HG03095 (cell line): ENCODE data around the gene SCAF1.

Experiments used
- ATAC-seq: cut with Tn5 transposase; IDR thresholded peaks from one replicate; pipeline ENCODE4 v1.9.1; 2021; ENCODE audit warnings: moderate library complexity; ENCODE audit not compliant: unreplicated experiment

SCAF1 gene

GRCh38 chr19:49665036-49665350, 23.0 kb downstream of the SCAF1 start:
- no peak for ATAC-seq

DNA sequence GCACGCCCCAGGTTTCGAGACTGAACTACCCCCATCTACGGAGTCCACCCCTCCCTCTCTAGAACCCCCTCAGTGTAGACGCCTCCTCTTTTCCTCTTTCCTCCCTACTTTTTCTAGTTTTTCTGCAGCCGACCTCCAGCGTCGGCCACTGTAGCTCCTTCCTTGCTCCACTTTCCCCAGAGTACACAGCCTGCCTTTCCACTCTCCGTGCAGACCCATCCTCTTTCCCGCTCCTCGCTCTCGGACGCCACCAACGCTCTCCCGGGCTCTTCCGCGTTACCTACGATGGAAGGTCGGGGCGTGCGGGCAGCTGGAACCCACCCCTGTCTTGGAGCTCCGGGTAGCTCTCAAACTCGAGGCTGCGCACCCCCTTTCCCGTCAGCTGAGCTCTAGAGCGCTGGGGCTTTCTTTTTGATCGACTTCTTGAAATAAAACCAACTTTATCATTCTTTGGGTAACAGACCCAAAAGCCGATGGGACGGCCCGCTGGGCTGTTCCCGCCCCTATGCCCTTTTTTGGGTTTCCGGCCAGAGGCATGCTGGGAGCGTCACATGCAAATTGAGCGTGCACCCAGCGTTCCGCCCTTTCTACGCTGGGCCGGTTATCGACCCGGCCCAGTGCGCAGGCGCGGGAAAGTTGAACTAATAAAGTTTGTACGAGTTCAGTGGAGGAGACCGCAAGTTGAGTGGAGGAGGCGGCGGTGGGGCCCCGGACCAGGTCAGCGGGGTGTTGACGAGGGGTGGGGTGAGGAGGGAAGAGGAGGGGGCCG, 23.5 kb downstream of the SCAF1 start, which contains the start of the genes BCL2L12 and IRF3:
Gene BCL2L12 (plus strand): TSS at position 583 of the 769 bp plus-strand sequence. CDS start 760 bp downstream, outside the sequence.
Gene IRF3 (minus strand): TSS at position 507 of the 769 bp plus-strand sequence. CDS start 1,019 bp downstream, outside the sequence.
- ATAC-seq: peak; percentile 75

DNA sequence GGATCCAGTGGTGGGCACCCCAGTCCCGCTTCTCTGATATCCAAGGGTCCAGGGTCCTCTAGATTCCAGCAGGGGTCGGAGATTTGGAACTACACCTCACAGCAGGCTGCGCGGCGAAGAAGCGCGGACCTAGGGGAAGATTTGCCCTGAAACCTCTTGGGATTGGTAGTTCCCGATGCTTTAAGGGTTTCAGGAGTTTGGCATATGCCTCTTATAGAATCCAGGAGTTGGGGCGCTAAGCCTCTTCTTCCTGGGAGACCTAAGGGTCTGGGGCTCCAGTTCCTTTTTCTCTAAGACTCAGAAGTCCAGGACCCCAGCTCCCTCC, 24.1 kb downstream of the SCAF1 start:
- no peak for ATAC-seq

DNA sequence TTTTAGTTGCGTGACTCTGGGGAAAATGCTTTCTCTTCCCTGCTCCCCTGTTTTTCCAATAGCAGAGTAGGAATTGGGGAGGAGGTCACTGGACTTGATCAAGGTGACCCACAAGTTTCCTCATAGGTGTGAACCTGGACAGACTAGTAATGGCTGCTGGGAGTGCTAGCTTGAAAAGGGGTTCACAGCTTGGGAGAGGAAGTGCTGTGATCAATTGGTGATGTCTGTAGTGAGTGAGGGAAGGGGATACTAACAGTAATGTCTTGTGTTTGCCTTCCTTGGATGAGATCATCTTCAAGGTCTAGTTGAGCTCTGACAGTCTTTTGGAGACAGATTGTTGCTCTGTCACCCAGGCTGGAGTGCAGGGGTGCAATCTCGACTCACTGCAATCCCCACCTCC, 25.5 kb downstream of the SCAF1 start:
- no peak for ATAC-seq

- ATAC-seq: no peak
Measured at GRCh38 chr19:49669516-49669915, 27.5 kb downstream of the SCAF1 start.

- no peak for ATAC-seq
Measured at GRCh38 chr19:49672131-49672919, 30.3 kb downstream of the SCAF1 start.

- ATAC-seq: no peak
Measured at GRCh38 chr19:49676136-49676783, 34.3 kb downstream of the SCAF1 start.

DNA sequence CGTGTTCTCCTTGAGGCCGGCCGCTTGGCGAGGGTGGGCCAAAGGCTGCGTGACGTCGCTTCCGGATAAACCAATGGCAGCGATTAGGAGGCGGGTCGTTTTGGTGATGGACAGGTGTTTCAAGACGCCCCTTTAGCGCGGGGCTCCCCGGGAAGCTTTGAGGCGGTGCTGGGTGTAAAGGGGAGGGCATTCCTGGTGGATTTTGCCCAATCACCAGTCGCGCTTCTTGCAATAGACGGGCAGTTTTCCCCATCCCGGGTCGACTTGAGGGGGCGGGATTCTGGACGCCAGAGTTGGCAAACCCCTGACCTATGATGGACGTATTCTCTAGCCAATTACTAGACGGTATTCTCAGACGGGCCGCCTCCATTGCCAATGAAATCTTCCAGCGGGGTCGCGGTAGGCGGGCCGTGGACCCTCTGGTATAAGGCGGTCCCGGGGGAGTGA, 34.8 kb downstream of the SCAF1 start:
- peak; percentile 52 for ATAC-seq

DNA sequence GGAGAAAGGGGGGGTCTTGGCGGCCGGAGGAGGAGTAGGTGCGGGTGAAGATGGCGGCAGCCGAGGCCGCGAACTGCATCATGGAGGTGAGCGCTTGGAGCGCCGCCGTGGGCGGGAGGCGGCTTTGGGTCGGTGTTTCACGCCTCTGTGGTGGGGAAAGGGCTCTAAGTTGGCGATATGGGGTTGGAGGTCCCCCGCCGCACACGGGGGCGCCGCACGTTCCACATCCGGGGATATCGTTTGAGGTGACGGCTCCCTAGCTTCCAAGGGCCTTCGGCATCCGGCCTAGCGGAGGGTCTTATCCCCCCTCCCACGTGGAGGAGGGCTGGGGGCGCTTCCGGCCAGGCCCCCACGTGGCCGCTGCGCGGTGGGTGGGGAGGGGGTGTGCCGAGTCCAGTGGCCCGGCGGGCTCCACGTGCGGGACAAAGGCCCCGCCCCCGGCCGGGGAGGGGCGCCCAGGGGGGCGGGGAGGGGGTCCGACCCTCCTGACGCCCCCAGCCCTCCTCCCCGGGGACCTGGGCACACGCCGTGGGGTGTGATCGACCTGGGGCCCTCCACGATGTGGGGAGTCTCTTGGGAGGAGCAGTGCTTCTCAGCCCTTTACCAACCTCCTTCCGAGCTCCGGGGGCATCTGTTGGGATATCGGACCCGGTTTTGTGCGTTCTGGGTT, 35.4 kb downstream of the SCAF1 start, which contains the start of gene PRMT1:
Gene PRMT1 (plus strand): TSS at position 41 of the 670 bp plus-strand sequence. CDS start 10 bp downstream, at position 51.
- no peak for ATAC-seq

DNA sequence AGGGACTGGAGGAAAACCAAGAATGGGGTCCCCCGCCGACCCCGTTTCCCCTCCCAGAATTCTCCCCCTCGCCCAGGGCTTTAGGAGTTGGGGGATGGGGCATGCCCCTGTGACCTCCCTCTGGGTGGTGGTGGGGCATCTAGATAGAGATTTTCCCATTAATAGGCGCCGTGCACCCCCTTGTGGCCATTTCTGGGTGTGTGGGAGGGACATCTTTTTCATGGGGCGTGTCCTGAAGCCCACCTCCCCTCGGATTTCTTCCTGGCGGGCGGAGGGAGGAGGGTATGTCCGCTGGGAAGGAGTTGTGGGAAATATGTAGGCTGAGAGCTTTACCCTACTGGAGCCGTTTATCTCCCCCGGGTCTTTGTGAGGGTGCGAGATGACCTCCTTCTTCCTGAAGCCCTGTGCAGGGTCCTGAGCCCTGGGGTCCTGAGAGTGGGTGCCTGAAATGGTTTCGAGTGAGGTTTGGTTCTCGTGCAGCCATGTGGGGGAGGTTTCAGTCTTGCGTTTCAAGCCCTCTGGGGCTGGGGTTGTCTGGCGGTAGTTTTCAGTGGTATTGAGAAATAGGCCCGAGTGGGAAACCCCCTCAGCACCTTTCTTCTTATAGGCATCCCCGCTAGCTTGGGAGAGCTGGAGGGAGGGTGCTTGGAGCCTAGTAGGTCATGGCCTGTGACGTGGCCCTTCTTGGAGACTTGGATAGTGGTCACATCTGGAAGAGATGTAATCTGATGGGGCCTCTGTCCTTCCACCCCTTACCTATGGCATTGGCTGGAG, 36.1 kb downstream of the SCAF1 start:
- no peak for ATAC-seq

DNA sequence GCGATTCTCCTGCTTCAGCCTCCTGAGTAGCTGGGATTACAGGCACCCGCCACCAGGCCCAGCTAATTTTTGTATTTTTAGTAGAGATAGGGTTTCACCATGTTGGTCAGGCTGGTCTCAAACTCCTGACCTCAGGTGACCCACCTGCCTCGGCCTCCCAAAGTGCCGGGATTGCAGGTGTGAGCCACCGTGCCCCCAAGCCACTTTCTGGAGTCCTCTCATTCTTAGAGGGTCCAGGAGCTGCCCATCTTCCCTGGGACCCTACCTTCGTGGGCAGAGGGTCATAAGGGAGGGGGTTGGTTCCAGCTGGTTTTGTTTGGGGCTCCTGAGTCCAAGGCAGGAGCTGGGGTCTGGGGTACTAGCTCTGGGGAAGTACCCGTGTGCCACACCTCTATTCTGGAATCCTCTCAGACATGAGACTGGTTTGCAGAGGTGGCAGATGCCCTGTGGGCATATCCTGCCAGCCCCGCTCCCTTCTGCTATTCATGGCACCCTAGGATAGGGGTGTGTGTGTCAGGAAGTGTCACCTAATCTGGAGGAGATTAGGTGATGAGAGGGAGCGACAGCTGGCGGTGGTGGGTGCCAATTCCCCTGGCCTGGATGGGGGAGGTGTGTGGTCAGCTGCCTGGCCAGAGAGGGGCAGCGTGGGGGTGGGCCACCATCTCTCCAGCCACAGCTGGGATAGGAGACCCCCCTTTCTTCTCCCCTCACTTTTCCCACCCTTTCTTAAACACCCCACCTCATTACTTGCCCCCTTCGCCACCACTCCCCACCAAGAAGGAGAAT, 37.2 kb downstream of the SCAF1 start:
- no peak for ATAC-seq

- ATAC-seq: no peak
Measured at GRCh38 chr19:49679771-49680413, 37.9 kb downstream of the SCAF1 start.

DNA sequence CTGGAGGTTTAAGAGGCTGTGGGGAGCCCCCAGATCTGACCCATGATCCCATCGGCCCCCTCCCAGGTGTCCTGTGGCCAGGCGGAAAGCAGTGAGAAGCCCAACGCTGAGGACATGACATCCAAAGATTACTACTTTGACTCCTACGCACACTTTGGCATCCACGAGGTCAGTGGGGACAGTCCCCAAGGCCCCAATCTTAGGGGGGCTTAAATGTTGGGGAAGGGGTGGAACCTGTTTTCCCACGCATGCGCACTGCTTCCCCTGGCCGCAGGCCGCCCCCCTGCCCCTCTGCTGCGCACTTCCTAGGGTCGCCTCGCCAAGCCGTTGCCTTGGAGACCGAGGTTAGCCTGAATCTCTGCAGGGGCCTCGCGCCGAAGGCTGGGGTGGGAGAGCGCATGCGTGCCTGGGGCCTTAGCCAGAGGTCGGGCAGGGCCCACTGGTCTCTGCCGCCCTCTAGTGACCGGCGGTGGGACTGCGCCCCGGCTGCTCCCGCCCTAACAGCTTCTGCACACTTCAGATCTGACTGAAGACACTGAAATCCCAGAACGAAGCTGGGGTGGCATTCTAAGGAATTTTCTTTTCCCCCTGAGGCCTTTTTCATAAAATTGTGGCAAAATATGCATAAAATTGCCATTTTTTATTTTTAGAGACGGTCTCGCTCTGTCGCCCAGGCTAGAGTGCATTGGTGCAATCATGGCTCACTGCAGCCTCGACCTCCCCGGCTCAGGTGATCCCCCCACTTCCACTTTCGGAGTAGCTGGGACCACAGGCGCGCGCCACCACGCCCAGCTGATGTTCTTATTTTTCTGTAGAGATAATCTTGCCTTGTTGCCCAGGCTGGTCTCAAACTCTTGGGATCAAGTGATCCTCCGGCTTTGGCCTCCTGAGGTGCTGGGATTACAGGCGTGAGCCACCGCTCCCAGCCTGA, 38.7 kb downstream of the SCAF1 start:
- ATAC-seq: no peak

DNA sequence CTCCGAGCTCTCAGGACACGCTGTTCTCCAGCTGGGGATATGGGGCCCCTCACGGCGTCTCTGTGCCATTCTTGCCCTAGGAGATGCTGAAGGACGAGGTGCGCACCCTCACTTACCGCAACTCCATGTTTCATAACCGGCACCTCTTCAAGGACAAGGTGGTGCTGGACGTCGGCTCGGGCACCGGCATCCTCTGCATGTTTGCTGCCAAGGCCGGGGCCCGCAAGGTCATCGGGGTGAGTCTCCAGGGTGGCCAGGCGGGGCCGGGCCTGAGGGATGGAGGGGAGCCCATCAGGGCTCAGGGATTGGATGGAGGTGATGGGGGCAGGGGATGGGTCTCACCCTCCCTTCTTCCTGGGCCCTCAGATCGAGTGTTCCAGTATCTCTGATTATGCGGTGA, 39.8 kb downstream of the SCAF1 start:
- ATAC-seq: no peak

DNA sequence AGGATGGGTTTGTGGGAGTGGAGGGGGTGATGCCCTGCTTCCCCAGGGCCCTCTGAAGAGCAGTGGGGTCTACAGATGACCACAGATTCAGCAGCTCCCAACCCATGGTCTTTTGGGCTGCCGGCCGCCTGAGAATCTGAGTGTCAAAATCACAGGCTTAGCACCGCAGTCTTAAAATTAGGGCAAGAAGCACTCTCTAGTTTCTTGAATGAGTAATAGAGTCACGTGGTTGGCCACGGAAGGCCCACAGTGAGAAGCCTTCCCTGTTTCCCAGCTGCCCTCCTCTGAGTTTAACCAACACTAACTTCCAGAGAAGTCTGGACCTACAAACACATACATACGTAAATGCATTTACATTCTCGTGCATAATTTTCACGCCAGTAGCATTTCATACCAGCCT, 40.3 kb downstream of the SCAF1 start:
- no peak for ATAC-seq

DNA sequence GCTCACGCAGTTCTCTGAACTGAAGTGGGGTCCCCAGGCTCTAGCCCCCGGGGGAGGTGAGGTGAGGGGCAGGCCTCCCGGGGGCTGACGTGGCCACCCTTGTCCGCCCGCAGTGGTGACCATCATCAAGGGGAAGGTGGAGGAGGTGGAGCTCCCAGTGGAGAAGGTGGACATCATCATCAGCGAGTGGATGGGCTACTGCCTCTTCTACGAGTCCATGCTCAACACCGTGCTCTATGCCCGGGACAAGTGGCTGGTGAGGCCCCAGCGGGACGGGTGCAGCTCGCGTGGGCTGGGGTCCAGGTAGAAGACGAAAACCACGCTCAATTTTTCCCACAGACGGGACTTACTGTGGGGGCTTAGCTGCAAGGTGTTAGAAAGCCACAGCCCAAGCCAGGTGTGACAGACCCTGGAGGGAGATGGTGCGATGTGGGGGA, 41.8 kb downstream of the SCAF1 start:
- no peak for ATAC-seq

- ATAC-seq: no peak
Measured at GRCh38 chr19:49684251-49684982, 42.4 kb downstream of the SCAF1 start.
